ENCODE results near the gene INPP5A. TPM values are rescaled to one million over a fixed set of nuclear protein-coding genes. Genes with fewer than 3 reads are reported as not detected.

Gene INPP5A
- total and polyA plus RNA-seq, 10 of the 15 experiments (the other 5 are each of a cell fraction or from before 2014, with no cell fraction given): 0.52 to 15.0 (median 6.3) TPM

GRCh38 chr10:132691711-132692153 is 154.1 kb downstream of the INPP5A start:
- Histone ChIP-seq H3K9ac (ENCODE audit: control insufficient read depth, insufficient read depth, low read length) (no peak overlapping the region), H3K4me2 (ENCODE audit: control insufficient read depth, insufficient read depth) (no peak overlapping the region), H3K27me3 (replicated peaks in 1 of 2; ENCODE audit: control insufficient read depth in 2 of 2, insufficient read depth in 2 of 2, low read length in 1 of 2) (no peaks in the 10 kb centered on the region), H3K4me3 (no peak overlapping the region), H3K27ac (ENCODE audit: control insufficient read depth, insufficient read depth) (no peak overlapping the region), H3K9me3 (replicated peaks; ENCODE audit: control insufficient read depth, insufficient read depth, low read length) (no peaks in the 10 kb centered on the region; the same call in 2 of the 3 replicates), H3K79me2 (ENCODE audit: control insufficient read depth, insufficient read depth, low read length) (no peaks in the 10 kb centered on the region), H4K20me1 (ENCODE audit: control insufficient read depth, insufficient read depth) (no peaks in the 10 kb centered on the region), H3K4me1 (ENCODE audit: control insufficient read depth, insufficient read depth, low read length) (no peaks in the 10 kb centered on the region), H3K36me3 (ENCODE audit: control insufficient read depth in 2 of 2, insufficient read depth in 2 of 2, low read length in 1 of 2) (no peaks in the 10 kb centered on the region; a peak in 1 of 4 replicates), H2AFZ (ENCODE audit: control insufficient read depth, low read depth, low read length) (no peak overlapping the region)
- TF ChIP-seq TBL1XR1 (IDR thresholded peaks at IDR 0.05; ENCODE audit: low read depth, low read length): no peak
- no peak for TF ChIP-seq NFYB (IDR thresholded peaks at IDR 0.05; ENCODE audit: insufficient read depth, low read depth, low read length)
- TF ChIP-seq, protein P1, sequence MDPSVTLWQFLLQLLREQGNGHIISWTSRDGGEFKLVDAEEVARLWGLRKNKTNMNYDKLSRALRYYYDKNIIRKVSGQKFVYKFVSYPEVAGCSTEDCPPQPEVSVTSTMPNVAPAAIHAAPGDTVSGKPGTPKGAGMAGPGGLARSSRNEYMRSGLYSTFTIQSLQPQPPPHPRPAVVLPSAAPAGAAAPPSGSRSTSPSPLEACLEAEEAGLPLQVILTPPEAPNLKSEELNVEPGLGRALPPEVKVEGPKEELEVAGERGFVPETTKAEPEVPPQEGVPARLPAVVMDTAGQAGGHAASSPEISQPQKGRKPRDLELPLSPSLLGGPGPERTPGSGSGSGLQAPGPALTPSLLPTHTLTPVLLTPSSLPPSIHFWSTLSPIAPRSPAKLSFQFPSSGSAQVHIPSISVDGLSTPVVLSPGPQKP (IDR thresholded peaks at IDR 0.05; ENCODE audit: low read depth, low read length): no peak
- TF ChIP-seq NKRF (conservative IDR thresholded peaks at IDR 0.05): no peak
- TF ChIP-seq SMAD1 (IDR thresholded peaks at IDR 0.05; ENCODE audit: low read depth, partially characterized antibody): no peak
- TF ChIP-seq TARDBP (IDR thresholded peaks at IDR 0.05; ENCODE audit: borderline replicate concordance): no peak
- no peak for TF ChIP-seq EP300 (IDR thresholded peaks at IDR 0.05; ENCODE audit: borderline replicate concordance in 1 of 2, control insufficient read depth in 1 of 2, low read depth in 2 of 2, low read length in 2 of 2)
- no peak for TF ChIP-seq FOS (IDR thresholded peaks at IDR 0.05; ENCODE audit: borderline replicate concordance, extremely low read depth, insufficient read length)
- TF ChIP-seq IRF5 (IDR thresholded peaks at IDR 0.05; ENCODE audit: borderline replicate concordance): no peak
- ATAC-seq: no peak
- CTCF ChIA-PET: no interaction called here
- SMC1A ChIA-PET (ENCODE audit: uncharacterized antibody, unreplicated experiment): no interaction called here
- BruUV-seq (replicated peaks): no TSS peak
- in situ Hi-C loops (cut with MboI): no loop called here
- POLR2A ChIA-PET: no interaction called here
- WGBS (ENCODE audit: insufficient coverage, insufficient replicate concordance, low lambda C conversion rate, missing lambda C conversion rate): 97% methylated on average over 41 of the region's 48 CpGs
- intact Hi-C loops (cut with micrococcal nuclease; ENCODE audit: unreplicated experiment): no loop called here
- RAD21 ChIA-PET (ENCODE audit: unreplicated experiment): no interaction called here
- DNase-seq (ENCODE audit: low read depth, low spot score): no peak
- FAIRE-seq: no peak

Data from GM12878 (cell line).